Measurements from ENCODE around the gene TRDMT1.
"Not testable (repeated sequence)": the region's sequence is repeated elsewhere in the genome, so short reads cannot be mapped to it uniquely, and the experiment has no call there.

TRDMT1 gene

DNA sequence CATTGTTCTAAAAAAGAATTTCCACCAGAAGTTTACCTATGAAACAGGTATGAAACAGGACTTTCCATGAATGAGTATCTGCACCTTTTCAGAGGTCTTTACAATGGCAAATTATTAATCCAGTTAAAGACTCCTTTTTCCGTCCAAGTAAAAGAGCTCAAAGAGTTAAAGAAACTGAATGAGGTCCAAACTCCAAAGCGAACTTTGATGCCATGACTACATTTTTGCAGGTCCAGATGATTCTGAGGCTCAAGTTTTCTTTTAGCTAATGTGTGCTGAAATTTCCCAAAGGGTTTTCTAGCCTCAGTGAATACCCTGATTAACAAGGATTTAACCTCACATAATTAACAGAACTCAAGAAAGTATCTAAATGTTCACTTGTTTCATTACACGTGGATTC is 81.6 kb downstream of the TRDMT1 start:
- H3K4me3 ChIP-seq (ENCODE audit: low read depth, low read length), result no peak overlapping the region
- TF ChIP-seq CTCF (IDR thresholded peaks at IDR 0.05; ENCODE audit: borderline replicate concordance, insufficient read depth, low read depth, low read length), result no peak

DNA sequence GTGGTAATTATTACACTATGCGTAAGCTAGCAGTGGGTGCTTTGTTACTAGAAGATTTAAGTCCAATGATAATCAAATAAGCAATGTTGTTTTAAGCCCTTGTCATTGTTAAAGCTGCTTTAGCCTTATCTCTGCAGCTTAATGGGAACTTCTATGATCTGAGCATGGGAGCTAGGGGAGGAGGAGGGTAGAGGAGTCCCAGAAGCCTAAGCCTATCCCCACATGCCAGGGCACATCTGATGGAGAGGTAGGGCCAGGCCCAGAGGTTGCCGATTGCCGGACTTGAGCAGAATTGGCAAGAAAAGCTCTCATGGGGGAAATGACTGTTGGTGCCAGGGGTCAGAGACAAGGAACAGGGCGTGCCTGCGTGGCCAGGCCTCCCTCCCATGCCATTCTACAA is 85.3 kb downstream of the TRDMT1 start:
- no peak overlapping the region for H3K4me3 ChIP-seq (ENCODE audit: low read depth, low read length)
- TF ChIP-seq CTCF (IDR thresholded peaks at IDR 0.05; ENCODE audit: borderline replicate concordance, insufficient read depth, low read depth, low read length), result no peak

DNA sequence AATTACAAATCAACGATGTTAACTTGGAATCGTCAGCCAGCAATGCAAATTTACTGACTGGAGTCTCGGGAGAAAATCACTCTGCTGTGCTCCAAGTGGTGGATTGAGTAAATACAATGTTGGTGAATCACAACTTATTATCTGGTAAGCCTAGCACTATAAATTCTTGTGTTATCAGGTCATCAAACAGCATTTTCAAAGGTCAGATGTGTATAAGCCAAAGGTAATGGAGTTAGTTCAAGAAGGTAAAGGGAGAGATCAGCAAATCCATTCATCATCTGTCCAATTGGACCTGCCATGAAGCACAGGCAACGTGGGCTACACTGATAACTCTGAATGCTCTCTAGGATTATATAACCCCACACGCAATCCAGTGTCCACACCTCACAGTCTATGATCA is 85.8 kb downstream of the TRDMT1 start:
- H3K4me3 ChIP-seq (ENCODE audit: low read depth, low read length), result no peak overlapping the region
- no peak for TF ChIP-seq CTCF (IDR thresholded peaks at IDR 0.05; ENCODE audit: borderline replicate concordance, insufficient read depth, low read depth, low read length)

GRCh38 chr10:17114878-17115444 is 86.5 kb downstream of the TRDMT1 start:
- not testable (repeated sequence) for H3K4me3 ChIP-seq (ENCODE audit: low read depth, low read length)

- TF ChIP-seq CTCF (IDR thresholded peaks at IDR 0.05; ENCODE audit: borderline replicate concordance, insufficient read depth, low read depth, low read length), result no peak
- no peak overlapping the region for H3K4me3 ChIP-seq (ENCODE audit: low read depth, low read length)
Measured at GRCh38 chr10:17113889-17114540, 87.5 kb downstream of the TRDMT1 start.

DNA sequence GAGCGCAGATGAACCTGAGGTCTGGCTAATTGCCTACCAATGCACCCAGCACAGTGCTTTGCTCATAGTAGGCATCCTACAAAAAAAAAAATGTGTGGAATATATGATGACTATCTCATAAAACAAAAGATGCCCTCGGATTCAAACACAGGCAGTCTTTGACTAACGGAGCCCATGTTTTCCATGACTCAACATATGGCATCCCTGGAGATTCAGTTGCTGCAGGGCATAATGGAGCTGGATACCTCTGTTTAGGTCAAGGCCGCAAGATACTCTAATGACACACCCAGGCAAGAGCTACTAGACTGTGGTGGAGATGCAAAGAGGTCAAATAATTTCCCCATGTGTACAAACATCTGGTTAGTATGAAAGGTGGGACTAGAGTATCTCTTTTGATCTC is 88.1 kb downstream of the TRDMT1 start:
- no peak overlapping the region for H3K4me3 ChIP-seq (ENCODE audit: low read depth, low read length)
- no peak for TF ChIP-seq CTCF (IDR thresholded peaks at IDR 0.05; ENCODE audit: borderline replicate concordance, insufficient read depth, low read depth, low read length)

DNA sequence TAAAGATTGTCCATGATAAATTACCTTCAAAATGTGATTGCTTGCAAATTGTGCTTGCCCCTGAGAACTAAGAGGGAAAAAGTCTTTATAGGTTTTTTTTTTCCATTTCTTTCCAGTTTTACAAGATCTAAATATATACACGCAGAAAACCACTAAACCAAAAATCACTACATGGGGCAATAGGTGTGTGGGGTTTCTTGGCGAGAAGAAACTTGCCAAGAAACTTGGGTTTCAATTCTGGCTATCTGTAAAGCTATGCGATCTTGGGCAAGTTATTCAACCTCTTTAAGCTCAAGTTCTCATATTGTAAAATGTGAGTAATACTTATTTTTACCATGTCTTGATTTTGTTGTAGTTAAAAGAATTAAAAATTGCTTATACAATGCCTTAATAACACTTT is 88.9 kb downstream of the TRDMT1 start:
- no peak for TF ChIP-seq CTCF (IDR thresholded peaks at IDR 0.05; ENCODE audit: borderline replicate concordance, insufficient read depth, low read depth, low read length)
- no peak overlapping the region for H3K4me3 ChIP-seq (ENCODE audit: low read depth, low read length)

Measured in GM12875 (cell line).